Measurements from ENCODE around the gene CANT1.

DNA sequence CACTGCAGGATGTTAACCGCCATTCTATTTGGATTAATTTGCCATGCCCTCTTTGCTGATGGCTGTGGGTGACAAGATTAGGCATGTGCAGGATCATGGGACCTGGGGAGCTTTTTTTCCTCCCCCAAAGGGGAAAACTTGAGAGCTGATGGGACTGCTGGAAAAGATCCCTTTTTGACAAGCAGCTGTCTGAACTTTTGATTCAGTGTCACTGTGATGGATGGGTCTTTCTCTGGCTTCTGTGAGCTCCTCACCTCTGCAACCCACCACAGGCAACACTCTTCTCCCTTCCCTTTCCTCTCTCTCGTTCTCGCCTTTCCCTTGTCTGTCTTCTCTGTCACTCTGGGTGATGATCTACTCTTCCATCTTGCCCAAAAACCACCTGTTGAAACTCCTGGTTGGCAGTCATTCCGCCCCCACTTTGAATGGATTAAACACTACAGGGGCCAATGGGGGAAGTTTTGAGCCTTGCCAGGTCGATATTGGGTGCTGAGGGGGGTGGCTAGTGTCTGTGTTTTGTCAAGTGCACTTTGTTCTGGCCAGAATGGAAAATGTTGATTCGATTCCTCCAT is 3.1 kb upstream of the CANT1 start:
- TF ChIP-seq, protein P1, sequence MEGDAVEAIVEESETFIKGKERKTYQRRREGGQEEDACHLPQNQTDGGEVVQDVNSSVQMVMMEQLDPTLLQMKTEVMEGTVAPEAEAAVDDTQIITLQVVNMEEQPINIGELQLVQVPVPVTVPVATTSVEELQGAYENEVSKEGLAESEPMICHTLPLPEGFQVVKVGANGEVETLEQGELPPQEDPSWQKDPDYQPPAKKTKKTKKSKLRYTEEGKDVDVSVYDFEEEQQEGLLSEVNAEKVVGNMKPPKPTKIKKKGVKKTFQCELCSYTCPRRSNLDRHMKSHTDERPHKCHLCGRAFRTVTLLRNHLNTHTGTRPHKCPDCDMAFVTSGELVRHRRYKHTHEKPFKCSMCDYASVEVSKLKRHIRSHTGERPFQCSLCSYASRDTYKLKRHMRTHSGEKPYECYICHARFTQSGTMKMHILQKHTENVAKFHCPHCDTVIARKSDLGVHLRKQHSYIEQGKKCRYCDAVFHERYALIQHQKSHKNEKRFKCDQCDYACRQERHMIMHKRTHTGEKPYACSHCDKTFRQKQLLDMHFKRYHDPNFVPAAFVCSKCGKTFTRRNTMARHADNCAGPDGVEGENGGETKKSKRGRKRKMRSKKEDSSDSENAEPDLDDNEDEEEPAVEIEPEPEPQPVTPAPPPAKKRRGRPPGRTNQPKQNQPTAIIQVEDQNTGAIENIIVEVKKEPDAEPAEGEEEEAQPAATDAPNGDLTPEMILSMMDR (IDR thresholded peaks at IDR 0.05; ENCODE audit: low read depth, low read length), result no peak
- TF ChIP-seq, protein P2, sequence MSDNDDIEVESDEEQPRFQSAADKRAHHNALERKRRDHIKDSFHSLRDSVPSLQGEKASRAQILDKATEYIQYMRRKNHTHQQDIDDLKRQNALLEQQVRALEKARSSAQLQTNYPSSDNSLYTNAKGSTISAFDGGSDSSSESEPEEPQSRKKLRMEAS (IDR thresholded peaks at IDR 0.05; ENCODE audit: low read depth, low read length), result no peak
- TF ChIP-seq POLR2A (IDR thresholded peaks at IDR 0.05; ENCODE audit: extremely low read depth, insufficient read length), result no peak

Measured in NB4 (cell line).